Right atrium auricular region (tissue), 2 donors: ENCODE results near the gene AGPAT1. TPM values are rescaled to one million over a fixed set of nuclear protein-coding genes. Genes with fewer than 3 reads are reported as not detected.
A peak's percentile ranks its signal among the peaks of the same experiment; 100 is the strongest.

Experiments used
- DNase-seq: peaks from one replicate; pipeline ENCODE4 v3.0.0-alpha.2; 2019; ENCODE audit warnings: low spot score
- H3K27ac ChIP-seq, 2 donors: fragments of 200-600 bp; sonication (generic); 1 replicate in 1 of 2; 2 replicates in 1 of 2; pipeline ENCODE4 v1.5.1; 2016 to 2019
- H3K27me3 ChIP-seq, 2 donors: fragments of 200-600 bp; sonication (generic); one replicate each; pipeline versions ENCODE4 v1.5.1 to v1.6.0; 2017 to 2019
- H3K36me3 ChIP-seq: fragments of 200-600 bp; sonication (generic); one replicate; pipeline ENCODE4 v1.5.1; 2016
- H3K4me1 ChIP-seq, 2 donors: fragments of 200-600 bp; sonication (generic); one replicate each; pipeline versions ENCODE4 v1.5.1 to v1.6.0; 2017 to 2019
- H3K4me3 ChIP-seq, 2 donors: fragments of 200-600 bp; sonication (generic); 1 replicate in 1 of 2; 2 replicates in 1 of 2; pipeline ENCODE4 v1.5.1; 2017 to 2019; ENCODE audit warnings: mild to moderate bottlenecking in 1 of 2, moderate library complexity in 1 of 2
- H3K9me3 ChIP-seq, 2 donors: fragments of 200-600 bp; sonication (generic); one replicate each; pipeline ENCODE4 v1.5.1; 2019
- CTCF ChIP-seq, 2 donors: fragments of 200-600 bp; sonication (generic); IDR thresholded peaks; one replicate each; pipeline ENCODE4 v1.5.1; 2019; ENCODE audit warnings: antibody characterized with exemption in 2 of 2
- total RNA-seq, 2 donors: library from RNA; depleted of rRNA; stranded (reverse); fragments of >200 nt; gene quantifications; one replicate each; pipeline ENCODE4 v1.1.0, GENCODE V29; 2016

The AGPAT1 gene
- total RNA-seq = 10 to 100 TPM; 59.6 to 77.1 TPM

GRCh38 chr6:32175711-32176475 lies at the start of gene AGPAT1:
AGPAT1 (minus strand) TSS chr6:32176084; CDS start chr6:32171496, 4,588 bp downstream.
- H3K4me1 ChIP-seq = peaks cover 0 to 50% of the 10 kb centered on the region in 2 donors
- no peaks in the 10 kb centered on the region for H3K27me3 ChIP-seq
- peak within 1 kb of the TSS; percentile 88 to 95 for H3K4me3 ChIP-seq
- H3K27ac ChIP-seq = peak within 1 kb of the TSS; percentile 92 to 94
- no peaks in the 10 kb centered on the region for H3K9me3 ChIP-seq
- no peak for TF ChIP-seq CTCF (IDR thresholded peaks at IDR 0.05)
- peaks cover 11% of the 10 kb centered on the region for H3K36me3 ChIP-seq
- peak; percentile 94 for DNase-seq

DNA sequence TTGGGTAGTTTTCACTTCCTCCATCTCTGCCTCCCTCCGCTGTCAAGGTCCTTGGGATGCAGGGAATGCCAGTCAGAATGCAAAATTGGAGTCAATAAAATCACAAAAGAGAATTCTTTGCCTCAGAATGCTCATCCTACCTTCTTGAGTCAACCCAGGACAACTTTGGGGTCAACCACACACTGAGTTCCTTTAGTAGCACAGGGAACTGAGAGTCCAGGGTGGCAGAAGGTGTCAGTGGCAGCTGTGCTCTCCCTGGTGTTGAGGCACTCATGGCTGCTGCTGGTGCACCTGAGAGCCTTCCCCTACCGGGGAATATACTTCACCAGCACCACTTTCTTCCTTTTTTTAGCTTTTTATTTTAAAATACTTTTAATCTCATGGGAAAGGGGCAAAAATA lies 48.8 kb upstream of the AGPAT1 start:
- Histone ChIP-seq H3K27ac (peak overlapping the region in 1 of 2 donors; percentile 67), H3K4me3 (no peak overlapping the region), H3K9me3 (no peaks in the 10 kb centered on the region), H3K4me1 (peaks cover 0 to 5% of the 10 kb centered on the region in 2 donors), H3K27me3 (no peaks in the 10 kb centered on the region), H3K36me3 (no peaks in the 10 kb centered on the region)
- DNase-seq = no peak
- TF ChIP-seq CTCF (IDR thresholded peaks at IDR 0.05) = no peak

GRCh38 chr6:32223258-32224235 lies 47.7 kb upstream of the AGPAT1 start, which contains the start of gene NOTCH4:
NOTCH4 (minus strand) TSS chr6:32224067; CDS start chr6:32223928, 139 bp downstream.
- no peak for TF ChIP-seq CTCF (IDR thresholded peaks at IDR 0.05)
- no peaks in the 10 kb centered on the region for H3K9me3 ChIP-seq
- H3K27ac ChIP-seq = peak within 1 kb of the TSS; percentile 67 to 73
- H3K36me3 ChIP-seq = no peaks in the 10 kb centered on the region
- H3K27me3 ChIP-seq = no peaks in the 10 kb centered on the region
- no peak for DNase-seq
- peak within 1 kb of the TSS; percentile 33 to 37 for H3K4me3 ChIP-seq
- H3K4me1 ChIP-seq = peaks cover 0 to 5% of the 10 kb centered on the region in 2 donors

GRCh38 chr6:32222333-32223230 lies 46.7 kb upstream of the AGPAT1 start:
- TF ChIP-seq CTCF (IDR thresholded peaks at IDR 0.05) = no peak
- no peaks in the 10 kb centered on the region for H3K36me3 ChIP-seq
- peak overlapping the region; percentile 4 to 37 for H3K4me3 ChIP-seq
- H3K9me3 ChIP-seq = no peaks in the 10 kb centered on the region
- no peak for DNase-seq
- H3K27ac ChIP-seq = peak overlapping the region; percentile 67 to 73
- H3K27me3 ChIP-seq = no peaks in the 10 kb centered on the region
- H3K4me1 ChIP-seq = peaks cover 0 to 5% of the 10 kb centered on the region in 2 donors

GRCh38 chr6:32220021-32220420 lies 44.1 kb upstream of the AGPAT1 start:
- Histone ChIP-seq H3K36me3 (no peaks in the 10 kb centered on the region), H3K4me3 (no peak overlapping the region), H3K9me3 (no peaks in the 10 kb centered on the region), H3K4me1 (peaks cover 0 to 5% of the 10 kb centered on the region in 2 donors), H3K27ac (no peak overlapping the region), H3K27me3 (no peaks in the 10 kb centered on the region)
- no peak for TF ChIP-seq CTCF (IDR thresholded peaks at IDR 0.05)
- no peak for DNase-seq
